WI38 (cell line): Measurements from ENCODE around the gene SPINK5.

Experiments used
- H3K4me3 ChIP-seq: 2 replicates; pipeline ENCODE4 v1.5.1; 2011; ENCODE audit warnings: low read depth, mild to moderate bottlenecking, control low read depth, low read length
- TF ChIP-seq, protein P1 (sequence below): IDR thresholded peaks from 2 replicates; pipeline ENCODE4 v1.5.1; 2012; ENCODE audit warnings: low read depth, mild to moderate bottlenecking, control low read depth, low read length

SPINK5 gene

DNA sequence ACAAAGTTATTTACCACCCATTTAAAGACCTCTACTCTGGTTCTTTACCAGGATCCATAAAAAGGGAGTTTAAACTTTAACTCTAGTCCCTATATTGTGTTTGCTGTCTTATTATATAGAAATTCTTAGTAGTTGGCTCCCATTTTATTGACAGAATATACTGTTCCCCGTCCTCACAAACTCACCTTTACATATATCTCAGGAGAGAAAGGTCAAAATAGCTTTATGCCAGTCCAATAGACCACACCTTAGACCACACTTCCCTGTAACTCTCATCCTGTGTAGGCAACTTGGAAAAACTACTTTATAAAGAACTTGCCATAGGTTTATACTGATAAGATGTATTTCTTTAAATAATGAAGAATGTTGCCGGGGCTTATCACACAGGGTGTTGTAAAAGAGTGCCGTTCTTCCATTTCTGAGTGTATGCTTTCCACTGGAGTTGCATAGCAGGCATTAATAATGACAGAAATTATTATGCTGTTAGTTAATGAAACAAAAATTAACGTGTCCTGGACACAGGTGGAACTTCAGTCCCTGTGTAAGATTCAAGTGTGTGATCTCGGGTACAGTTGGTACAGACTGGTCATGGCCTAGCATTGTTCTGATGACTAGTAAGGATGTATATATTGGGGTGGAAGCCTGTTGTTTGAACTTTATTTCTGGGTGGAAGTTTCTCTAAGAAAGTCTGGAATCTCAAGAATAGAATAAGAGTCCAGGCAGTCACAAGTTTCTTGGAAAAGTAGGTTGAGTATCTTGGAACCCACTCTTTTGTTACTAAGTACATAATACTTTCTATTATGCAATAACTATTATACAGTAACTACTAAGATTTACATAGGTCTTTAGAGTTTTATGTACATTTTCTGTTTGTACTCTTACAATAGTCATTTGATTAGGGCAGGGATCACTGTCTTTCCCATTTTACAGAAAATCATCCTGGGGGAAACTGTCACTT lies 71.6 kb downstream of the SPINK5 start:
- TF ChIP-seq, protein P1, sequence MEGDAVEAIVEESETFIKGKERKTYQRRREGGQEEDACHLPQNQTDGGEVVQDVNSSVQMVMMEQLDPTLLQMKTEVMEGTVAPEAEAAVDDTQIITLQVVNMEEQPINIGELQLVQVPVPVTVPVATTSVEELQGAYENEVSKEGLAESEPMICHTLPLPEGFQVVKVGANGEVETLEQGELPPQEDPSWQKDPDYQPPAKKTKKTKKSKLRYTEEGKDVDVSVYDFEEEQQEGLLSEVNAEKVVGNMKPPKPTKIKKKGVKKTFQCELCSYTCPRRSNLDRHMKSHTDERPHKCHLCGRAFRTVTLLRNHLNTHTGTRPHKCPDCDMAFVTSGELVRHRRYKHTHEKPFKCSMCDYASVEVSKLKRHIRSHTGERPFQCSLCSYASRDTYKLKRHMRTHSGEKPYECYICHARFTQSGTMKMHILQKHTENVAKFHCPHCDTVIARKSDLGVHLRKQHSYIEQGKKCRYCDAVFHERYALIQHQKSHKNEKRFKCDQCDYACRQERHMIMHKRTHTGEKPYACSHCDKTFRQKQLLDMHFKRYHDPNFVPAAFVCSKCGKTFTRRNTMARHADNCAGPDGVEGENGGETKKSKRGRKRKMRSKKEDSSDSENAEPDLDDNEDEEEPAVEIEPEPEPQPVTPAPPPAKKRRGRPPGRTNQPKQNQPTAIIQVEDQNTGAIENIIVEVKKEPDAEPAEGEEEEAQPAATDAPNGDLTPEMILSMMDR, result no peak
- H3K4me3 ChIP-seq, result no peak overlapping the region

DNA sequence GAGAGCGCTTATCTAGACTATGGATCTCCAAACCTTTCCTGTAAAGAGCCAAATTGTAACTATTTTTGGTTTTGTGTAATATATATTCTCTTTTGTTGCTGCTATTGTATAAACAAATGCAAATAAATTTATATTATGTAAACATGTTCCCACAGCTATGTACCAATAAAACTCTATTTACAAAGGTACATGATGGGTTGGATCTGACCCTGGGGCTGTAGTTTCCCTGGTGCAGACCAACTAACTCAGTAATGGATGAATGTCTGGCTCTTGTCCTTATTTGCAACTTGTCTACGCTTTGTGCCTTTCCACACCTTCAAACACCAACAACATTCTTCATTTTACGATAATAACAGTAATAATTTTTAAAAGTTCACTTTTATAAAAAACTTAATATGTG lies 77.1 kb downstream of the SPINK5 start:
- H3K4me3 ChIP-seq, result no peak overlapping the region

DNA sequence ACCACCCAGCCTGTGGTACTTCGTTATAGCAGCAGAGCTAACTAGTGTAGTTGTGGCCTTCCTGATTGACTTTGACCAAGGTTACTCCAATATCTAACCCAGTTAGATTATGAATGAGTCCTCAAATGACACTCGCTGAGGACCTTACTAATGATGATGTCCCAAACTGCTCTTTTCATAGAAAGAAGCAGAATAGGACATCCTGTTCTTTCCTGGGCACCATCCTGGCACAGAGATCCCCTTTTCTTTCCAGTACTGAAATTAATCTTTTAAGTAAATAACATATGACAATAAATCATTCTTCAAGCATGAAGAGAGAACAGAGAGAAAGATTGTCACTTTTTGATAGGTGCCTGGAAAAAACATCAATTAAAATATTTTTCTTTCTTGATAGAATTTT lies 77.9 kb downstream of the SPINK5 start:
- TF ChIP-seq, protein P1, result no peak
- H3K4me3 ChIP-seq, result no peak overlapping the region

More for the DNA sequence above, 77.1 kb downstream of the SPINK5 start:
- TF ChIP-seq, protein P1, result no peak

DNA sequence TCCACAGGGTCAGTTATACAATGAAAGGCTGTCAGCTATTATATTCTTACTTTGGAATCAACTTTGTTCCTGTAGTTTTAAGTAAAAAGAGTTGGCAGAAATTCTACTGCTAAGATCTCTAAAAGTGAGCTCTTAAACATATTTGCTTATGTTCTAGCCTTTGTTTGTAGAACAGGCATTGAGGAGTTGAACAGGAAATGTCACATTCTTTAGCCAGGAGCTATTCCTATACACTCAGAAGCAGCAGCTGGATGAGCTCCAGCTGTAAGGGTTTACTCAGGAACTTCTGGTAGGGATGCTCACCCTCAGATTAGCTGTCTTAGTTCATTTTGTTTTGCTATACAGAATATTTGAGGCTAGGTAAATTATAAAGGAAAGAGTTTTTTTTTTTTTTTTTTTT lies 82.1 kb downstream of the SPINK5 start:
- H3K4me3 ChIP-seq, result no peak overlapping the region
- TF ChIP-seq, protein P1, result no peak

DNA sequence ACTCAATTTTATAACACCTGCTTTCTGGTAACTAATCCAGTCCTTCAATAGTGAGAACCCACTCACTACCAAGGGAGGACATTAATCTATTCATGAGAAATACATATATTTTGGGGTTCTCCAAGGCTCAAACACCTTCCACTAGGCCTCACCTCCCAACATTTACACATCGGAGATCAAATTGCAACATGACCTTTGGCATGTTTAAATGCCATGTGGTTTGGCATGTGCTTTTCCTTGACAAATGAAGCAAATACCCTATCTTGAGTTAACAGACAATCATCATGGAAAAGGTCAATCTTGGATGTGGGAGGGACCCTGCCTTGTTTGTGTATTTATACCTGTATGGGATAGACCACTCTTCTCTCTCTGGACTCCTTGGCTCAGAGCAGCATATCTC lies 82.7 kb downstream of the SPINK5 start:
- H3K4me3 ChIP-seq, result no peak overlapping the region
- TF ChIP-seq, protein P1, result no peak

DNA sequence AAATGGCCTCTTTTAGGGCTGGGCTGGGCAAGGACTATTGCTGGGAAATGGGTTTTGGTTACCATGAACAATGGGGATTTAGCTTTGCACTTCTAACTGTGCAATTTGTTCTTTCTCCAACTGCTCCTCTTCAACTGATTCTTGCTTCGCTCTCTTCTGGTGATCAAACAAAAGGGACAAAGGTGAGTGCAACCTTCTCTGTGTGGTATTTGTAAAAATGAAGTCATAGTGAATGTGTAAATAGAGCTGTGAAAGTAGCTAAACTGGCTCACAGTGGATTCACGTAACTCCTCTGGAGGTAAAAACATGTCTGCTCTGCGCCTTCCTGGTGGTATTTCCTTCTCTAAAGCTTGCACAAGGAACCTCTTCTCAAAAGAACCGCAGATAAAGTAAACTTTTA lies 83.6 kb downstream of the SPINK5 start:
- H3K4me3 ChIP-seq, result no peak overlapping the region
- TF ChIP-seq, protein P1, result no peak

DNA sequence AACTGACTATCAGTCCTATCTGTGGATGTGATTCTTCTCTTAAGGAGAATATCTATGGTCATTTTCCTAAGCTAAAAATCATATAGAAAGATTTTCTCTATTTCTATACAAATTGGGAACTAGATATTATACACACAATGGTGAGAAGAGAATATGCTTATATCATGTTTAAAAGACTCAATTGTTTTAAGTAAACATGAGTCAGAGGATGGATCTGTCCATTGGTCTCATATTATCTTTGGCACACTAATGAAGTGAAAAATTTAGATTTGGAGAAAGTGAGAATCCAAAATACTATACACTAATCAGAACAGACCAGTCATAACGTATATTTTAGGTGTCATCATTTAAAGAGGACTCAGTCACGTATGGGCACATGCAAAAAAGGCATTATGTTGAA lies 88.1 kb downstream of the SPINK5 start:
- TF ChIP-seq, protein P1, result no peak
- no peak overlapping the region for H3K4me3 ChIP-seq
